Esophagus mucosa (tissue), 1 donor: Measurements from ENCODE around the gene ACBD6. TPM values are rescaled to one million over a fixed set of nuclear protein-coding genes. Genes with fewer than 3 reads are reported as not detected.

Source experiments
- ATAC-seq: fragments of 200-7000 bp; cut with Tn5 transposase; one replicate; pipeline ENCODE4 v1.9.1; 2020
- total RNA-seq: library from RNA; stranded (reverse); gene quantifications from one replicate; pipeline ENCODE4 v1.2.4, GENCODE V29; 2023
- donor health status: DM: yes; HTN: yes; CAD: no.

The ACBD6 gene
- total RNA-seq, 1 donor from 2014 or later: 24.2 TPM

DNA sequence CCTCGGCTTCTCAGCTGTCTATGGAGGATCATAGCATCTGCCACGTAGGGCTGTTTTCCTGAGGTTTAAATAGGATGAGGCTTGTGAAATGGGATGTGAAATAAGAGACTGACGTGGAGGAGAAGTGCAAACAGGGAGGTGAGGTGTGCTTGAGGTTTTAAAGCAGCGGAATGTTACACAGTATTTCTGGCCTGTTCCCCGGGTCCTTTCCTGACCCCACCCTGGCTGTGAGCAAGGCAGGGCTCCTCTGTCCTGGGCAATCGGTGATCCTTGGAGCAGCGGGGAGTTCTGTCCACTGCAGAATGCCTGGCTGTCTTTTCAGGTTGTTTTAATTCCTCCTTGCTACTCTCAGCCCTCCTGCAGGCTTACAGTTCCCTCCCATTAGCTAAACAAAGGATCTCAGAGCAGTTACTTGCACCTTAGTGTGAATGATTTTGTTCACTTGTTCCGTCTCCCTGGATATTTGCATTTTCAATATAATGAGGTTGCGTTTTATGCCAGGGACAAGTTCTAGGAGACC, 233.8 kb downstream of the ACBD6 start:
- ATAC-seq: no peak

DNA sequence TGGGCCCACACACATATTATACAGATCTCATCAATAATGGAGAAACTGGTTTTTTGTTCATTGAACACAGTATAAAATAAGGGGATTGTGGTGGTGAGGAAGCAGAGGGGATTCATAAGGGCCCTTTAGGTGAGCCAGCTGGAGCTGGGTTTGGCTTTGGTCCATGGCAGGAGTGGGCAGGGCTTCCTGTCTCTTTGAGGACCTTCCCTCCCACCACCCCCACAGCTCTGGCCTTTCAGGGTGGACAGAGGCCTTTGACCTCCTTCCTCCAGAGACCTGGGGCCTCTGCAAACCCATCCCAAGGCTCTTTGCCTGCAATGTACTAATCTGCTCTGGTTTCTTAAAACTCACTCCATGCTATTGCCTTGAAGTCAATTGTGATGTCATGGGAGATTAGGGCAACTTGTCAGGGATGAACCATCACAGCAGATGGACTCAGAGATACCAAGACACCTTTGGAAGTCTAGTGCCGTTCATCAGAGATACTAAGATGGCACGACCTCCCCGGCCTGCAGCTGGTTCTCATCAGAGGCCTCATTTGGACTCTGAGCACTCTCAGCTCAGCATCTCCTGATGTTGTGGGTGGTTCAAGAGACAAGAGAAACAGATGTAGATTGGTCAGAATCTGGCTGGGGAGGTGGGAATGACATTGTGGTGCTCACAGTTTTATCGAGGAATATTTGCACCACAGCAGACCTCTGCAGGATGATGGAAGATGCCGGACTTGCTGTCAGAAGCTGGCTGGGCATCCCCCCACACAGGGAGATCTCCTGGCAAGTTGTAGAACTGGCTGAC, 234.4 kb downstream of the ACBD6 start:
- ATAC-seq: no peak

DNA sequence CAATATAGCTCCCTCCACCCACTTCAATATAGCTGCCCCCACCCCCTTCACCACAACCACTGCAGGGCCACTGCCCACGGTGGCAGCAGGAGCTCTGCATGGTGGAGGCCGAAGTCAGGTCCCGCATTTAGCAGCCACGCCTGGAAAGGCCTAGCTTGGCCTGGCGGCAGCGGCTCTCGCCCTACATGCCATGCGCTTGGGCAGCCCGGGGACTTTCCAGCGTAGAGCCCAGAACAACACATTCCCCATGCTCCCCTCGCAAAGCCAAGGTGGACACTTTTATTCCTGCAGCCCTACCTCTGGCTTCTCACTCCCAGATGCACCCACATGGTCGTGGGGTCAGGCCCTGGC, 235.2 kb downstream of the ACBD6 start:
- ATAC-seq: no peak

DNA sequence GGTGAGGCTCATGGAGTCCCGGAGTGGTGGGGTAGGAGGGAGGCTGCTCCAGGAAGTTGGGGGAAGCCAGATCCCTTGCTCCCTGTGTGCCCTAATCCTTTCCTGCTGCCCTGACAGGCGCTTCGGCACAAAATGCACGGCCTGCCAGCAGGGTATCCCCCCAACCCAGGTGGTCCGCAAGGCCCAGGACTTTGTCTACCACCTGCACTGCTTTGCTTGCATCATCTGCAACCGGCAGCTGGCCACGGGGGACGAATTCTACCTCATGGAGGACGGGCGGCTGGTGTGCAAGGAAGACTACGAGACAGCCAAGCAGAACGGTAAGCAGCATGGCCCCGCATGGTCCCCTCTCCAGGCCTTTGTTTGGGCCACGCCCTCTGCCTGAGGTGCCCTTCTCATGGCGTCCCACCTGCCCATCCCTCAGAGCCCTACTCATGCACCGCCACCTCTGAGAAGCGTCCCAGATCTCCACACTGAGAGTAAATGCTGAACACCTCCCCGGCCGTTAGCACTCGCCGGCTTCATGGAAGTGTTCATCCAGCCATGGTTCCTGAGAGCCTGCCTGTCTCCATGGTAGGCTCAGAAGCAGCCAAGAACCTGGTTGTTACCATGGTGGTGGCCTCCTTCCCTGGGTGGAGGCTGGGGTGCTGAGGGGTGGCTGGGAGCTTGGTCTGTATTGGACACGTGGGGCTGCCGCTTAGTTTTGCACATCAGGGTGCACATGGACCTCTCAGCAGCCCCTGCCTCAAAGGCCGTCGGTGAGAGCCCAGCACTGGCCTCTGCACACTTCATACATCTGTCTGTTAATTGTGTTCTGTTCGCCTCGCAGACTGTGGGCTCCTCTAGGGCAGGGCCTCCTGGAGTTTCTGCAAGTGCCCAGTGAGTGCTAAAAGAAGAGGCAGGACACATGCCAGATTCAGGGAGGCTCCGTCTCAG, 235.8 kb downstream of the ACBD6 start:
- no peak for ATAC-seq

DNA sequence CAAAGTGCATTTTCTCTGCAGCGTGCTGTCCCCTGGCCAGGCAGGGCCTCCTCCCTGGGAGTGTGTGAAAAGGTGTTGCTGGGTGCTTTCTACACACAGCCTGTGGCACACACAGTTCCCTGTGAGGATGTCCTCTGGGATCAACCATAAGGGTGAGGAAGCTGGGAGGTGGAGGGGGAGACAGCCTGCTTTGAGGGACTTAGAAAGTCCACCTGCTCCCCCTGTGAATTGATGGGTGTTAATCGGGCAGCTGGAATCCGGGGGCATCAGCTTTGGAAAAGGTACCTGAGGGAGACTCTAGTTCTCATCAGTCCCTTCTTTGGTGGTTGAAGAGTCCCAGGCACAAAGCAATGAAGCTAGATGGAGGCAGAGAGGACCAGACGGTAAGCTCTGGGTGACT, 236.5 kb downstream of the ACBD6 start:
- ATAC-seq: no peak

DNA sequence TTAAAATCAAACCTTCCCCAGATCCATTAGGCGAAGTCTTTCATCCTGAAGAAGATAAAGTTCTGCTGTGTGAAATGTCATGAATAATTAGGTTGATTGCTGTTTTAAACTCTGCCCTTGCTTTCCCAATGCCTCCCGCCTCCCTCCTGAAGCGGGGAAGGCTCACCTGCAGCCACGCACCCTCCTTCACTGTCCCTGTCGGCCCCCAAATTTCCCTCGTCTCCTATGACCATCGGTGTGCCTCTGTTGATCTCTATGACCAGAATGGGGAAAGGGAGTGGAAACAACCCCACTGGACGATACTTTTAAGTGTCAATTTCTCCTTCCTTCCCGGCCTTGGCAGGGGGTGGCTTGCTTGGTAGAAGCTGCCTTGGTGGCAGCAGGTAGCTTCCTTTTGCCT, 237.2 kb downstream of the ACBD6 start:
- no peak for ATAC-seq

DNA sequence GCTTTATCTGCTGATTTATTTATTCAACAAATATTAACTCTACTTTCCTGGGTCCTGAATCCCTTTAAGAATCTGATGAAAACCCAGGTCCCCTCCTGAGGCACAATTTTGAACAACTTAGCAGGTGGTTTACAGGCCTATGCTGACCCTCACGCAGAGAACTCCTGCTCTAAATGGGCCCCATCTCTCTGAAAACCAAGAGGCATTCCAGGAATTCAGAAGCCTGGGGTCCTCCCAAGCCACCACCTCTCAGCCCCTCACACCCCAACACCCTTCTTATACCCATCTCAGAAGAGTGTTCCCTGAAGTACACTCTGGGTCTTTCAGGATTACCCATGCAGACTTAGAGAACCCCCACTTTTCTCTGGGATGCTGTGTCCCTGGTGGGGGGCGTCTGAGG, 237.8 kb downstream of the ACBD6 start:
- ATAC-seq: no peak

DNA sequence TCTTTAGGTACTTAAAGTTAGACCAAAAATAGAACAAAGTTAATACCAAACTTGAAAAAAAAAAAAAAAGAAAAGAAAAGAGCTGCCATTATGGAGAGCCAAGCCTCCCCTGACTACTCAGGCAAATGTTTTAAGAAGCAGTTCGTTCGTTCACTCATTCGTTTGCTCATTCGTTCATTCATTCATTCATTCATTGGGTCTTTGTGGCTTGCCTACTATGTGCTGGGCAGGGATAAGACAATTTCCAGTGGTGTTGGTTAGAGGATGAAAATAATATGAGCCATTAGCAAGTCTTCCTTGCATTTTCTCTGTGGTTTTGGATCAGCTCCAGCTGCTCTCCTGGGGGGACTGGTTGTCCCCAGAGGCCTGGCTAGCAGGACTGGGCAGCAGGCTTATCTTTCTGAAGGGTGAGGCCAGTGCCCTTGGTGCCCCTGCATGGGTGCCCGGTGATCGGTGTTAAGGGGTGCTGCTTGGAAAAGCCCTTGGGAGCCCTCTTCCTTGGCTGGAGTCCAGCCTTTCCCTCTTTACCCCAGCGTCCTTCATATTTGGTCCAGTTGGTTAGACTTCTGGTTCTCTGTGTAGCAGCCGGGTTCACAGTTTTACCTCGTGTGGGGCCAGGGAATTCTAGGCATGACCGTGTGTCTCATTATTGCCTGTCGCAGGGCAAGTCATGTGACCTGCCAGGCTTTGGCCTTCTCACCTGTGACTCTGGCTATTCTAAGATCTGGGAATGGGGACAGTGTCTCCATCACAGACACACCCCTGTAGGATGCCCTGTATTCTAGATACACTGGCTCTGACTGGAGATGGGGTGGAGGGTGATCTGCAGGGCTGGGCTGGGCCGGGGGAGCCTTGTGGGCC, 239.5 kb downstream of the ACBD6 start:
- no peak for ATAC-seq

DNA sequence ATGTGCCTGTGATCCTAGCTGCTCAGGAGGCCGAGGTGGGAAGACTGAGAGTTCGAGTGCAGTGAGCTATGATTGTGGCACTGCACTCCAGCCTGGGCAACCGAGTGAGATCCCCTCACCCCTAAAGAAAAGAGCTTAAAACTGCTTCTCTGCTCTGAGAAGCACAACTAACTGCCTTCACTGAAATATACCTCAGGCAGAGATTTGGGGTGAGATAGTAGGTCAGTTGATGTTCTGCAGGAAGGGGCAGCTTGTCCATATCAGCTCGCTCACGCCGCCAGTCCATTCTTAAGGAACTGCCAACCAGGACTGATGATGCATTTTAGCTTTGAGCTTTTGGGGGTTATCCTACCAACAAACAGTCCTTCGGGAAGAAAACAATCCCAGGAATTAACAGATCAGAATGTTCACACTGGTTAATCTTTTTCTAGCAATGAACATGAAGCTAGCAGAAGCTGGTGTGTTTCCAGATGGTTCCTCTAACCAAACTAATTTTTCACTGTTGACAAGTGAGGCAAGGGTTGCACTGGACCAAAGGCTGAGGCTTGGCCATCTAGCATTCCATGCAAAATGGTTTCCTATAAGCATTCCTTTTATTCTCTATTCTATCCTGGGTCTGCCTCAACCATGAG, 240.7 kb downstream of the ACBD6 start:
- ATAC-seq: no peak

DNA sequence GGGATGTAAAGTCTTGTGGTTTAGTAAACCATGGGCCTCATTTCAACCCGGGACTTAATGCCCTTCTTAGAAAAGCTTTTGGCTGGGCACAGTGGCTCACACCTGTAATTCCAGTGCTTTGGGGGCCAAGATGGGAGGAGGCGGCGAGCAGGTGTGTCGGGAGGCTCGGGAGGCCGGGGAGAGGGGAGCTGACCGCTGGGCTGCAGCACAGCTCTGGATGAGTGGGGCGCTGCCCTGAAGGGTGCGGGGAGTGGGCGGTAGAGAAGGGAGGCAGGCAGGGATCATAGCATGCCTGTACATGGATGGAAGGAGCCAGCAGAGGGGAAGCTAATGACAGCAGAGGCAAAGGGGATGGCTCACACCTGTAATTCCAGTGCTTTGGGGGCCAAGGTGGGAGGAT, 241.3 kb downstream of the ACBD6 start:
- ATAC-seq: no peak

DNA sequence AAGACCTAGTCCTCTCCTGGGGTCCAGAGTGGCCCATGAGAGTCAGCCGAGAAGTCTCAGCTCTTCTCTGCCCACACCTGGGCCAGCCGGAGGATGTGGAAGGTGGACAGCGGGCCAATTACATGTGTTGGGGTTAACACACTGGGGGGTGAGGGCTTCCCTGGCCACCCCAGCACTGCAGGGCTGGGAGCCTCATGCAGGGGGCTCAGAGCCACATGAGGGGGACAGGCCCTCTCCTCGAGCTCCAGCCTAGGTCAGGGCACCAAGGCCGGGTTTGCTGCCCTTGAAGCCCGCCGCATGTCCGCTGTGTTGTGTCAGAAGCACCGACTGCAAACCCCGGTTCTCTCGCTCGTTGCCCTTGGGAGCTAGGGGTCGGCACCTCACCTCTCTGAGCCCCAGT, 241.8 kb downstream of the ACBD6 start:
- no peak for ATAC-seq

DNA sequence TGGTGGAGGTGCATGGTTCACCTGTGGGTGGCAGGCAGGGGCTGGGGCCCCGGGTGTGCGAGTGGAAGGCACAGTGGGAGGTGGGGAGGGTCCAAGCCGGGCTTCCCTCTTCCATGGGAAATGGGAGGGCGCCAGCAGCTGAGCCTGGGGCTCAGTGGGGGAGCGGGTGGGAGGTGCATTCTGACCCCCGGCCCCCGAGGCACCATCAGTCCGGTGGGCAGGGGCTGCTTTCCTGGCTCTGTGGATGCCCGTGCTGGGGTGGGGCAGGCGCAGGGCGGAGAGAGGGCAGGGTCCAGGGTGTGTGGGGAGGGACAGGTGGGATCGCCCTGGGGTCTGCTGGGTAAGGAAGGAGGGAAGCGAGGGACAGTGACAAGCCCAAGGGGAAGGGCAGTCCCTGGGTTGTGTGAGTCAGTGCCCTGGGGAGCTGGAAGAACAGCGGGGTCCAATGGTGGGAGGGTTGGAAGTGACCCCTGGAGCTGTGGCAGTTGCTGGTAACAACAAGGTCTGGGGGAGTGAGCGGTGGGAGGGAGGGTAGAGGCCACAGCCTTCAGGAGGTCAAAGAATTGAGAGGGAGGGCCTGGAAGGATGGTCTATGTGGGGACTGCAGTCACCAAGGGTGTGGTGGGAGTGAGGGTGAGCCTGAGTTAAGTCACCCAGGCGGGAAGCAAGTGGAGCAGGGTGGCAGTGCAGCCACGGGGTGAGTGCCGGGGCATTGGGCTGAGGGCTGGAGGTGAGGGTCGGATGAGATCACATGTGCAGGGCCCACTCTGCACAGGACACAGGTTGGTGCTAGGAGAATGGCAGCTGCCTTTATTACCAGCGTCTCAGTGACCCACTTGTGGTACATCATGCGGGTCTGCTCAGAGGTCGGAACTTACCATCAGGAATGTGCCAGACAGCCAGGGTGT, 242.7 kb downstream of the ACBD6 start:
- ATAC-seq: no peak

DNA sequence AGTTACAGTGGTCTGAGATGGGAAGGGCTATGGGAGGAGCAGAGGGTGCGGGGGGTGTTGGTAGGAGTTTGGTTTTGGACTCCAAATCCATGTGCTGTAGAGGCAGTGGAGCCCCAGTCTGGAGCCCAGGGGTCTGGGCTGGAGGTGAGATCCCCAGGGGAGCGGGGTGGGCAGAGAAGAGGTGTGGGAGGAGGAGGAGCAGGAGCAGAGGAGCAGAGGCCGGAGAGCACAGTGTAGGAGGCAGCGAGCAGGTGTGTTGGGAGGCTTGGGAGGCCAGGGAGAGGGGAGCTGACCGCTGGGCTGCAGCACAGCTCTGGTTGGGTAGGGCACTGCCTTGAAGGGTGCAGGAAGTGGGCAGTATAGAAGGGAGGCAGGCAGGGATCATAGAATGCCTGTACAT, 243.4 kb downstream of the ACBD6 start:
- no peak for ATAC-seq

DNA sequence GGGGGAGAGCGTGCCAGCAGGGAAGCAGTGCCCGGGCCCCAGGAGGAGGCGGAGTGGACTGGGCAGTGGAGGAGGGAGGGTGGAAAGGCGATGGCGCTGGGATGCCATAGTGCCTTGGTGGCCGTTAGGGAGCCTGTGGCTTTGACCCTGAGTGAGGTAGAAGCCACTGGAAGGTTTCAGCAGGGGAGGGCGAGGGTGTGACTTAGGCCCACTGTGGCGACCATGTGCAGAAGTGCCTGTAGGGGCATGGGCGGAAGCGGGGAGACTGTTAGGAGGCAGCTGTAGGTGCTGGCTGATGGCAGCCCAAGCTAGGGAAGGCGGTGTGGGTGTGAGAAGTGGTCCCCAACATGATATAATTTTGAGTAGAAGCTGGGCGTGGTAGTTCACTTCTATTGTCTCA, 244.1 kb downstream of the ACBD6 start:
- no peak for ATAC-seq

DNA sequence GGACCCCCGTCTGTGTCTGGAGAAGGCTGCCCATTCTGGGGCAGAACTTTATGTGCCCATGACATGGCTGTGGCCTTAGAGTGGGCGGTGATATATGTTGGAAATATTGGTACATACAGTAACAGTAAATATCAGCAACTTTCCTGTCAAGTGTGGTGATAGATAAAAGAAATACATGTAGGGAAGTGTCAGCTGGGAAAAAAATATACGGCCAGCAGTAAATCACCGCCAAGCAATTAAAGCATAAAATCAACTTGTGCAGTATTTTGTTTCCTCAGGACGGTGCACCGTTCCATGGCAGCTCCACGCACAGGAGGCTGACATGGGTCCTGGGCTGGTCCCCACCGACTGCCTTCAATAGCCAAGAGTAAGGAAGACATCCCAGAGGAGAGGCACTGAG, 244.9 kb downstream of the ACBD6 start:
- no peak for ATAC-seq

DNA sequence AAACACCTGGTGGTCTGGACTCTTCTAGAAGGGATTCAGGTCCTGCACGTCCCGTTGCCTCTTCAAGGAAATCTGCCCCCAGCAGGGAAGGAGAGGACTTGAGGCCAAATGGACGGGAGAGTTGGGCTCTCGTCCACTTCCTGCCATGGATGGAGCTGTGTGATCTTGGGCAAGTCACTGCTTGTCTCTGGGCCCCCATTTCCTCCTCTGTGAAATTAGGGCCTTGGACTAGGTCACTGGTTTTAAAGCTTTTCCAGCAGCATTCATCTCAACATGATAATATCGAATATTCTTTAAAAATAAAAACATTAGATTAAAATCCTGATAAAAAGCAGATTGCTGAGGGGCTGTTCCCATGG, 245.4 kb downstream of the ACBD6 start:
- no peak for ATAC-seq

DNA sequence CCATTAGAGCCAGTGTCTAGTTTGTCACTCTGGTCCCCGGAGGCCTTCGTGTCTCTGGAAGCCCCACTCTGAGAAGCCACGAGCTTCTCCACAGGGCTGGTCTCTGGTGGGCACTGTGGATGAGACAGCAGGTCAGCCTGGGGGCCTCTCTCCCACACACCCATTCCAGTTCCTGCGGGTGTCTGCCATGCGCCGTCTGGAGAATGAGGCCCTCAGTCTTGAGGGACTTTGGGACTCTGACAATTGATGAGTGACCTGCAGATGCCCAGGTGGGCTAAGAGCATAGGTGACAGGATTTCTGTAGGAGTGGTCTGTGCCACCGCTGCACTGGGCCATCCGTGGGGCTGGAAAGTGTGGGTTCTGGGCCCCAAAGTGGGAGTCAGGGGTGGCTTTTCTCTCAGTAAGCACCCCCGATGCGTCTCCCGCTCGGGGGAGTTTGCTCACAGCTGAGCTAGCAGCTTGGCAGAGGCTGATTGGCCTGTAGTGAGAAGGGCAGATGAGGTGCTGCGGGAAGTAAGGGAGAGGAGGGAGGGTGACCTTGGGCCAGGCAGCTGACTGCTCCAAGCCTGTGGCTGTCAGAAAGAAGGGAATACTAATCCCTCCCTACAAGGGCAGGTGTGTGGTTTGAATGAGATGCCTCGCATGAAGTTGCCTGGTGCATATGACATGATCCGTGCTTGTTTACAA, 245.9 kb downstream of the ACBD6 start:
- ATAC-seq: no peak

DNA sequence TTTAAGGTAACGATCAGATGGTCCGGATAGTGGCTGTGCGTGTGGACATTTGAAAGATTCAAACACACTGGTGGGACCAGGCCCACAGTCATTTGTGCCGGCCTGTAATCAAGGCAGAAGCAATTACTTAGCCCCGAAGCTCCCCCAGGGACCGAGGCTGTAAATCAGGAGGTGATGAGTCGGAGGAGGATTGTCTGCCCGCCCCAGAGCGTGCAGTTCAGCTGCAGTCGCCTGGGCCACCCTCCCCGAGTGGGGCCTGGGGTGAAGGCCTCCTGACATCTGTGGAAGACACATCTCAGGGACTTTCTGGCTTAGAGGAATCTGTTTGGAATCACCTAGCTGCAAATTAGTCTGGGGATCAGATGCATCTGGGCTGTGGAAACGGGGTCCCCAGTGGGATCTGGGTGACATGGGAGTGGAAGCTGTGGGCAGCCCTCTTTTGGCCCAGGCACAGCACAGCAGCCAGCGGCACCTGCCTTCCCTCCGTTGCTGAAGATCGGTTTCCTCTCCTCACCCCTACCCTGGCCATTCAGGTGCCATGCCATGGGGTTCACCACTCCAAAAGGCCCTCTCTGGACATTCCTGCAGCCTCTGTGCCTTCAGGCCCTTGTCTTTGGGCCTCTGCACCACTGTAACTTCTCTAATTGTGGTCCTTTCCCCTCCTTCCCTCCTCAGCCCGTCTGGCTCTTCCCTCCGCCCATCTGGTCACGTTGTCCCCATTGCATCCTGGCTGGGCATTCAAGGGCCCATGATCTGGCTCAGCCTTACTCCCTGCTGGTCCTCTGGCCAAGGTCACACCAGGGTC, 246.6 kb downstream of the ACBD6 start:
- no peak for ATAC-seq

DNA sequence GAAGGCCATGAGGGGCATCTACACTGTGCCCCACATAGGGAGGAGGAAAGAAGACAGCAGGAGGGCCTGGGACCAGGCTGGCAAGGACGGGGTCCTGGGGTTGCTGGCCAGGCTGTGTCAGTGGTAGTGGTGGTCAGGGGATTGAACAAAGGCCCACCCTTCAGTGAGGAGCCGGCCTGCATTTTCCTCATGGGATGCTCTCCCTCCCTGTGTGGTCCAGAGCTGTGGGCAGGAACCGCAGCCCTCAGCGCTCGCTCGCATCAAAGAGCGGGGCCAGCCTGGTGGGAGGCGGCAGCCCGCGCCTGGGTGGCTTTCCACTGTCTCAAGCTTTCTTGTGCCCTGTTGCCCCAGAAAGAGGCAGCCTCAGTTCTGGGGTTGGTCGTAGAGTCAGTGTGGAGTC, 247.5 kb downstream of the ACBD6 start:
- no peak for ATAC-seq

DNA sequence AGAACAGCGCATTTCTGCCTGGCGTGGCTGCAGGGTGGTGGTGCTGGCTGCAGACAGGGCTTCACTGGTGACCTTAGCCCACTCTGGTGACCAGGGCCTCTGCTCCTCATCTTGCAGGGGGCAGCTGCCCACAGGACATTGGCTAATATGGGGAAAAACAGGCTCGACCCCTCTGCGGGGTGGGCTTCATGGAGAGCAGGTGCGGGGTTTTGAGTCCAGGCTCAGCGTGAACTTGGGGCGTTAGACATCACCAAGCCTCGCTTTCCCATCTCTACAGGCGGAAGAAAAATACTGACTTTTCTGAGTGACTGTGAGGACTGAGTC, 247.9 kb downstream of the ACBD6 start:
- no peak for ATAC-seq
